Cerebellar cortex (tissue), 1 donor: ENCODE measurements around the gene CSRP1.
"Not testable (repeated sequence)": the region's sequence is repeated elsewhere in the genome, so short reads cannot be mapped to it uniquely, and the experiment has no call there.

Source experiments
- DNase-seq: peaks from one replicate; pipeline ENCODE4 v3.0.0-alpha.2; 2015; ENCODE audit warnings: low spot score

The CSRP1 gene

GRCh38 chr1:201476670-201477344, 30.1 kb downstream of the CSRP1 start:
- DNase-seq, result no peak

DNA sequence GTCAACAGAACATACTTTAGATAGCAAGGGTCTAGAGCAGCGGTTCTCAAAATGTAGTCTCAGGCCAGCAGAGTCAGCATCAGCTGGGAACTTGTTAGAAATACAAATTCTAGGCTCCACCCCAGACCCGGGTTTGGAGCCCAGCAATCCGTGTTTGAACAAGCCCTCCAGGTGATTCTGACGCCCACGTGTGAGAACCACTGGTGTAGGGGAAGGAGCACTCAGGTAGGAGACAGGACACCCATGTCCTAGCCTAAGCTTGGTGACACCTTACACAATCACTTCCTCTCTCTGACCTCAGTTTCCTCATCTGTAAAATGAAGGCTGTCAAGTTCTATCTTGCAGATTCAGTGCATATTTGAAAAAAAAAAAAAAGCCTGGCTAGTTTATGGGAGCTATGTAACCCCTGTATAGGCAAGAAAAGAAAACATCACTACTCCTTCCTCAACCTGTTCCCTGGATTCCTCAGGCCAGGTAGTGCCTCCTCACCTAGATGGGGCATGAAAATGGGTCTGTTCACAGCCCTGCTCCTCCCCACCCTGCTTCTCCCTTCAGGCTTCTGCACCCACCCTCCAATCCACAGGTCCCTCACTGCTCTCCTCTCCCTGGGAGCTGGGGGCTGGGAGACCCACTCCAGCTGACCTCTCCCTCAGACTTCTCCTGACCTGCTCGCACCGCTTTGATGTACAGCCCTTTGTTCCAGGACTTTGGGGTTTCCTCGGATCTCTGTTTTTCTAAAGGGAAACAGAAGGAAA, 30.8 kb downstream of the CSRP1 start:
- no peak for DNase-seq

- no peak for DNase-seq
Observed at GRCh38 chr1:201475130-201475529, 31.8 kb downstream of the CSRP1 start.

DNA sequence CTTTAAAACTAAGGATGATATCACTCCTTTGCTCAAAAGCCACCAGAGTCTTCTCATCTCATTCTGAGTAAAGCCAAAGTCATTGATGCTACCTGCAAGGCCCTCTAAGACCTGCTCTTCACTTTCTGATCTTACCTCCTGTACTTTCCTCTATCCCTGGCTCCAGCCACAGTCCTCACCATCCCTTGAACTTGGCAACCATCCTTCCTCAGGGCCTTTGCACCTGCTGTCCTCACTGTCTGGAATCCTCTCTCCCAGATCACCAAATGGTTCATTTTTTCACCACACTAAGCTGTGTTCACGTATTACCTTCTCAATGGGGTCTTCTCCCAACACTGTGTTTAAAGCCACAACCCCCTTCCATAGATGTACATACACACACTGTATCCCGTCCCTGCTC, 33.6 kb downstream of the CSRP1 start:
- no peak for DNase-seq

- DNase-seq, result not testable (repeated sequence)
Observed at GRCh38 chr1:201472321-201472720, 34.6 kb downstream of the CSRP1 start.

DNA sequence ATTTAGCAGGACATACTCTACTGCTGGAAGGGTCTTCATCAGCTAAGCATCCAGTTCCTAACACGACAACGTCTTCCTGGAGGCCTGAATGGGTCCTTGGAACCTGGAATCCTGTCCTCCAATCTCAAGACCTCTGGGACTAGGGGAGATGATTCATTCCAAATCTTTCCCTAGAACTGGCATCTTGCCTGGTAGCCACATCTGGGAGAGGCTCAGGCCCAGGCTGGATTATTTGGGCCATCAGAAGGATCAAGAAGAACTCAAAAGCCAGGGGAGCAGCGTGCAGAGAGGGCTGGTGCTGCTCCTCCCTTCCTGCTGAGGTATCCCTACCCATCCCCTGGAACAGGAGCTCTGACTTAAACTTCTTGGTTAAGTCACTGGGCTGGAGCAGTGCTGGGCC, 35.2 kb downstream of the CSRP1 start:
- DNase-seq, result no peak

- DNase-seq, result no peak
Observed at GRCh38 chr1:201470581-201470980, 36.3 kb downstream of the CSRP1 start.

DNA sequence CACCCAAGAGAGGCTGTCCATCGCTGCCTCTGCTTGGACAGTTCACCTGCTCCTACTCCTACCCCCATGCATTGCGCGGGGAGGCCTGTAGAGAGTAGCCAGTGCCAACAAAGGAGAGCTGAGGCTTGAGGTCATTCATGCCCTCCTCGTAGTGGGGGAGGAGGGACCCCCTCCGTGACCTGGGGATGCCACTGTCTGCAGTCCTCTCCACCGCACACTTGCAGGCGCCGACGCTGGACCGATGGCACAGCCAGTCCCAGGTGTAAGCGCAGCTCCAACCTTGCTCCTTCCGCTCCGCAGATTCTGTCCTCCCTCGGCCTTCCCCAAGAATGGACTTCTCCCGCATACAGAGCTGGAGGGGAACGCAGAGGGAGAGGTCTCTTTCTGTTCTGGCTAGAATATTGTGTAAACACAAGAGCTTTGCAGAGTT, 37.3 kb downstream of the CSRP1 start:
- peak; percentile 35 for DNase-seq

- peak; percentile 71 for DNase-seq
Observed at GRCh38 chr1:201468844-201469644, 37.9 kb downstream of the CSRP1 start, which contains the start of gene PHLDA3. Gene PHLDA3, minus strand, starts transcription at chr1:201469188. Its CDS starts 402 bp downstream, at chr1:201468786.

DNA sequence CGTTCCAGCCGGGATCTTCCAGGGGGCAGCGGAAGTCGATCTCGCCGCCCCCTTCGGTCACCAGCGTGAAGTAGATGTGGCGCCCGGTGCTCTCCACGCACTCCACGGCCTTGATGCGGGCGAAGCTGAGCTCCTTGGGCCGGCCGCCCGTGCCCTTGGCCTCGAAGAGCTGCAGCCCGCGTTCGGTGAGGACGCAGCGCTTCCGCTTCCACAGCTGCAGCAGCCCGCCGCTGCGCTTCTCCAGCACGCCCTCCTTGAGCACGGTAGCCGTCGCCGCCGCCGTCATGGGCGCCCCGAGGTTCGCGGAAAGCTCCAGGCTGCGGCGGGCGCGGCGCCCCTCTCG, 38.5 kb downstream of the CSRP1 start:
- no peak for DNase-seq

- DNase-seq, result no peak
Observed at GRCh38 chr1:201466492-201466891, 40.4 kb downstream of the CSRP1 start.

- no peak for DNase-seq
Observed at GRCh38 chr1:201465698-201466290, 41.1 kb downstream of the CSRP1 start.

DNA sequence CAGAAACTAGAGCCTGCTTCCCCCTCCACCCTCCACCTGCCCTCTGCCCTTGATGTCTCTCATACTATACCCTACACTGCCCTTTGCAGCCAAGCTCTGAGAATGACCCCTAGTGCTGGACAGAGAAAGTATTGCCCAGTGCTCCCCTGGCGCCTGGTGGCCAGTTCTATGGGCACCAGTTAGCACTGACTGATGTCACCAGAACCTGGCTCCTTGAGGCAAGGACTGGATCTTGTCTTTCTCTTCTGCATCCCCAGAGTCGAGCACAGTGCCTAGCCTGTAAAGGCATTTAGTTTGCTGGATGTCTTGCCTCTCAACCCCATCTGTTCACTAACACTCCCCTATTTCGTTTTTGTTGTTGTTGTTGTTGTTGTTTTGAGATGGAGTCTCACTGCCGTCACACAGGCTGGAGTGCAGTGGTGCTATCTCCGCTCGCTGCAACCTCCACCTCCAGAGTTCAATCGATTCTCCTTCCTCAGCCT, 43.8 kb downstream of the CSRP1 start:
- DNase-seq, result peak; percentile 81

DNA sequence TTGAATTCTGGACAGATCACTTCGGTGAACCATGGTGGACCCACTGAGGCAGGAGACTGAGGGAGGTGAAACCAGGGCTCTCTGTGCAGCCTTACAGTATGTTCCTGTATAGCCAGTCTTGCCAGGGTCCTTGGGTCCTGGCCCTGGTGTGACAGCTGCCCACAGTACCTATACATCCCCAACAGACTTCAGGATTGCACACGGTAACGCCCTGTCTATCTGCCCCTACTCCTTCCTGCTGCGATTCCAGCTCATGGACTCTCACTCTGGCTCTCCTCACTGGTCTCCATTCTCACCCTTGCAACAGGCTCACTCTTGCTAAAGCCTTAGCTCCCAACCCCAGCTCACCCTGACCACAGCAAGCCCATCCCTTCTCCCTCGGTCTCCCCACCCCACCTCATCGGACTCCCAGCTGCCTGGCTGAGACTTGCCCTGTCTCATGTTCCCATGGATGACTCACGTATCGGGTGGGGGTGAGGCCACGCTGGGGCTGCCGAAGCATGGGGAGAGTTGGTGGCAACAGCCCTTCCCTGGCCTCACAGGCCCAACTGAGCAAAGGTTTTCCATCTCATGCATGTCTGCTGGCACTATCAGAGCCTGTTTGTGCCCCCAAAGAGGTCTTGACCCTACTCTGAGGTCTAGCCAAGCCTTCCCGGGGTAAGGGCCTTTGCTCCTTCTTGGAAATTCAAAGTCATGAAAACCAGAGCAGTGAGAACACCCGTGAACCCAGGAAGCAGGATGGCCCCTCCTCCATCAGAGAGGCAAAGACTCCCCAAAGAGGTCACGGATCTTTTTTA, 45.1 kb downstream of the CSRP1 start:
- DNase-seq, result peak; percentile 74

DNA sequence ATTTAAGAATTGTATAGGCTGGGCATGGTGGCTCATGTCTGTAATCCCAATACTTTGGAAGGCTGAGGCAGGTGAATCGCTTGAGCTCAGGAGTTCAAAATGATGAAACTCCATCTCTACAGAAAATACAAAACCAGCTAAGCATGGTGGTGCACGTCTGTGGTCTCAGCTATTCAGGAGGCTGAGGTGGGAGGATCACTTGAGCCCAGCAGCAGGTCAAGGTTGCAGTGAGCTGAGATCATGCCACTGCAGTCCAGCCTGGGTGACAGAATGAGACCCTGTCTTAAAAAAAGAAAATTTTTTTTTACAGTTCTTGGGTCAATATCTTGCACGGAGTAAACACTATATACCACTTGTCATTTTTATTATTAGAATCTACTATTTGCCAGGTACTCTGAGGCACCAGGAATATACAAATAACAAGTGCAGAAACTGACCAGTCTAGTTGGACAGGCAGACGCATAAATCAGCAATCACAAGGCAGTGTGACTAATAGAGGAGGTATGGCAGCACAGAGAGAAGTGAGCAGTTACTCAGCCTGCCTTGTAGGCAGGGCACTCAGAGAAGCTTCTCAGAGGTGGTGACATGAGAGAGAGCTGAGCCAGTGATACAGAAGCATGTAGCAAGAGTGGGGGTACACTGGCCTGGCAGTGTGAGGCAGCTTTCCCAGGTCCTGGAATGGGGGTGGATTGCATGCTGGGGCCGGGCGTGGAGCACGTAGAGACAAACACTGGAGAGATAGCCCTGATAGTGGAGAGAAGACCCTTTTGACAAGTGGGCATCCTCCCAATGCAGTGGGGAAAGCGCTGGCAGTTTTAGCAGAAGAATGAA, 45.9 kb downstream of the CSRP1 start:
- DNase-seq, result peak; percentile 79

DNA sequence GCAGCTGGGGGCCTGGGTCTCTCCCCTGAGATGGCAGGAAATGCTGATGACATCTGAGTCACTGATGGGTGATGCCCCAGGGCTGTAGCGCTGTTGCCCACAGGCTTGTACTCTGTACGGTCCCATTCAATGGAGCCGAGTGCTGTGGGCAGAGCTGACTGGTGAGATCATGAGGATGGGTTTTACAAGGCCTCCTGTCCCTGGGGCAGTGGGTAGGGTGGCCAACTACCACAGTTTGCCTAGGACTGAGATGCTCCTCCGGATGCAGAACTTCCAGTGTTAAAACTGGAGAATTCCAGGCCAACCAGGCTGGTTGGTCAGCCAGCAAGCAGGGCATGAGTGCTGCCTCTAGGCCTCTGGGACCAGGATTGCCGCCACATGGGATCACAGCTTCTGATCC, 47.1 kb downstream of the CSRP1 start:
- DNase-seq, result no peak

- DNase-seq, result no peak
Observed at GRCh38 chr1:201459052-201459451, 47.9 kb downstream of the CSRP1 start.

DNA sequence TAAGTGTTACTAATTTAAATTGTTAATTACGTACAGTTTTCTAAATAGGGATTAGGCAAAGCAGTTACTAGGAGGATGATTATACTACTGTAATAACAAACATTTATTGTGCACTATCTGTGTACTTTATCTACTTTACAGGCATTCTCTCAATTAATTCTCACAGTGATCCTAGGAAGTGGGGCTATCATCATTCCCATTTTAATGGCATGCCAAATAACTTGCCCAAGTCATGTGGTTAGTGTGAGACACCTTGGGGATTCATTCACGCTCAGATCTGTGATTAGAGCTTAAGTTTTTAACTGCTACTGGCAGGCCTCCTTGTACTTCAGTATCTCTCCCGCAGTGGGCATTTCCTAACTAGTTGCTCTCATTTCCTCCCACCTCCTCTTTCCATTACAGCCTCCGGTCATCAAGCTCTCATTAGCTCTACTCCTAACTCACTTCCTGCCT, 49.4 kb downstream of the CSRP1 start:
- peak; percentile 80 for DNase-seq

DNA sequence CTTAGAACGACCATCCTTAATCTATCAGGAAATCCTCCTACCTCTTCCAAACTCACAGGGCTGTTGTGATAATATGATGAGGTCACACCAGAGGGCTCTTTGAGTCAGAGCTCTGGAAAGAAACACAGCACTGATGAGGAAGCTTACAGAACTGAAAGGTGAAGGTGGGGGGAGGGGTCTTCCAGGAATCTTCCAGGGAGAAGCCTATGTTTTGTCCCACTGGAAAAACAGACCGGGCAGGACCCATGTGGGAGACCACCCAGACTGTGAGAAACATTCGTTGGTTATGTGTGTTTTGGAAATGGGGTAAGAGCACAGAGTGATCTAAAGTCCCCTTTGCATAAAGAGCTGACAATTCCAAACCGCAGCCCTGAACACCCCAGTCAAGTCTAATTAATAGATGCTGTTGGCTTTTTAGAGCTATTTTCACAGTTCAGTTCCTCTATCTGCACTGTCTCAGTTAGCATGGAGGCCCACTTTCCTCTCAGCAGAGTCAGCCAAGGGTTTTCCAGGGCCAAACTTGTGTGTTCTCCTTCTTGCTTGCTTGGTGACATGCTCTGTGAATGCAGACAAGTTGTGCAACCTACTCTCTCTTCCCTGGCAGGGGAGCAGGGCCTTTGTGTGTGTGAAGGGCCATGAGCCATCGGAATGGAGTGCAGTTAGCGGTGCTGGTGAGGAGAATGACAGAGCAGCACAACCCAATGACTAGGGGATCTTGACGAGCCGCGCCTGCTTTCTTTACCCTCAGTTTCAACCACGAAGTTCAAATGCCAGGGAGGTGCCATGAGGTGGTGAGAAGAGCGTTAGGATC, 50.2 kb downstream of the CSRP1 start:
- peak; percentile 74 for DNase-seq

DNA sequence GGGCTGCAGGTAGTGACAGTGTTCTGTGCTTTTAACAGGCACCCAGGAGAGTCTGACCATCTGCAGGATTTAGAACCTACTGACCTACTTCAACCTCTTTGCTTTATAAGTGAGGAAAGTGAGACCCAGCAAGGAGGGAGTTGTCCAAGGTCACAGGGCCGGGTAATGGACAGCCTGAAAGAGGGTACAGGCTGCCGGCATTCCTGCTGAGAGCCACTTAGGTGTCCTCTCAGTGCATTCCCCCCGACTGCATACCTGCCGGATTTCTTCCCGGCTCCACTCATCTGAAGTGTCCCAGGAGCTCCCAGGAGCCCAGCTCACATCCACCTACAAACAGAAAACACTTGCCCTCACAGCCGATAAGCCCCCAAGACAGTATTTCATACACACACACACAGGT, 51.8 kb downstream of the CSRP1 start:
- DNase-seq, result no peak
